Measurements from ENCODE around the gene SRM. TPM values are rescaled to one million over a fixed set of nuclear protein-coding genes. Genes with fewer than 3 reads are reported as not detected.

The SRM gene
- total and polyA plus RNA-seq, 2 of the 4 experiments (the other 2 are of a cell fraction), result 23.1 to 160 TPM

- no peak overlapping the region for H3K18ac ChIP-seq (ENCODE audit: low read depth, low read length)
- no peak for ATAC-seq (ENCODE audit: low read depth)
- H4K20me1 ChIP-seq (ENCODE audit: insufficient read depth, low read length), result no peaks in the 10 kb centered on the region
Measured at GRCh38 chr1:11064942-11065341, 5.1 kb upstream of the SRM start.

More at GRCh38 chr1:11064942-11065341, 5.1 kb upstream of the SRM start:
- no peak overlapping the region for H3K4me2 ChIP-seq (ENCODE audit: low read depth, low read length)
- TF ChIP-seq RCOR1 (IDR thresholded peaks at IDR 0.05; ENCODE audit: insufficient replicate concordance, low read length) (no peak), ELK1 (IDR thresholded peaks at IDR 0.05; ENCODE audit: borderline replicate concordance, low read depth, low read length) (no peak), MAFK (IDR thresholded peaks at IDR 0.05; ENCODE audit: low read depth, low read length) (no peak), SMC3 (IDR thresholded peaks at IDR 0.05; ENCODE audit: low read depth, low read length) (no peak), RFX5 (IDR thresholded peaks at IDR 0.05; ENCODE audit: low read depth, low read length) (no peak), USF2 (IDR thresholded peaks at IDR 0.05; ENCODE audit: low read depth, low read length) (no peak), CHD1 (IDR thresholded peaks at IDR 0.05; ENCODE audit: low read depth, low read length) (no peak), MXI1 (IDR thresholded peaks at IDR 0.05; ENCODE audit: borderline replicate concordance, low read depth, low read length) (no peak), MAZ (IDR thresholded peaks at IDR 0.05; ENCODE audit: borderline replicate concordance, low read depth, low read length) (no peak), RAD21 (IDR thresholded peaks at IDR 0.05; ENCODE audit: low read length) (no peak), FOS (IDR thresholded peaks at IDR 0.05; ENCODE audit: low read depth, low read length) (no peak), BHLHE40 (IDR thresholded peaks at IDR 0.05; ENCODE audit: low read depth, low read length) (no peak), NFE2L2 (IDR thresholded peaks at IDR 0.05; ENCODE audit: low read depth, low read length) (no peak)
- no peaks in the 10 kb centered on the region for H3K27me3 ChIP-seq (ENCODE audit: control insufficient read depth, insufficient read depth, low read length)
- H4K91ac ChIP-seq (ENCODE audit: insufficient read depth, low read depth, low read length), result no peak overlapping the region
- H3K56ac ChIP-seq (ENCODE audit: extremely low read depth, insufficient read depth, low read length), result no peak overlapping the region
- ChIA-PET CTCF (no interaction called here), POLR2A (ENCODE audit: unreplicated experiment) (no interaction called here)
- no peak overlapping the region for H2BK15ac ChIP-seq (ENCODE audit: low read depth, low read length)
- H2BK5ac ChIP-seq (ENCODE audit: low read depth, low read length, poor library complexity, severe bottlenecking), result no peak overlapping the region
- no peak overlapping the region for H3K4me3 ChIP-seq (ENCODE audit: insufficient read depth, low read depth, low read length)
- H4K5ac ChIP-seq (ENCODE audit: low read depth, low read length), result no peak overlapping the region
- H3K4me1 ChIP-seq (ENCODE audit: control insufficient read depth, insufficient read depth, low read length), result peaks cover 3% of the 10 kb centered on the region
- no peak overlapping the region for H3K14ac ChIP-seq (replicated peaks; ENCODE audit: low read depth, low read length)
- no CpG with 5 or more reads among the region's 3 CpGs for whole genome bisulfite sequencing, 2 experiments (ENCODE audit: extremely low coverage in 2 of 2, insufficient read length in 1 of 2)
- intact Hi-C loops (cut with micrococcal nuclease), result loop anchor here (2.0 kb wide), 1 partner anchor 28 kb away; no protein-coding TSS in a partner anchor
- peaks cover 22 to 24% of the 10 kb centered on the region in 2 experiments for H3K79me1 ChIP-seq (ENCODE audit: low read depth in 1 of 2, low read length in 2 of 2)
- peaks cover 48% of the 10 kb centered on the region for H3K36me3 ChIP-seq (ENCODE audit: control insufficient read depth, insufficient read depth, low read length)
- no peak overlapping the region for H4K8ac ChIP-seq (ENCODE audit: low read depth in 2 of 2, low read length in 2 of 2)
- H2AK9ac ChIP-seq (replicated peaks; ENCODE audit: low read depth, low read length, poor library complexity), result no peak overlapping the region
- in situ Hi-C loops (cut with MboI; ENCODE audit: low sequenced_read_pairs), result no loop called here
- H2BK120ac ChIP-seq (ENCODE audit: low read depth, low read length), result no peak overlapping the region
- H3K9ac ChIP-seq (ENCODE audit: low read depth, low read length), result no peak overlapping the region
- H3K9me1 ChIP-seq (ENCODE audit: insufficient read depth, low read length), result peaks cover 6% of the 10 kb centered on the region; the same call in 1 of the 2 replicates
- BruUV-seq (replicated peaks), result no TSS peak
- no peak overlapping the region for H2AK5ac ChIP-seq (ENCODE audit: low read depth, low read length)
- no peak overlapping the region for H2AFZ ChIP-seq (replicated peaks; ENCODE audit: low read length, poor library complexity)
- H3K23ac ChIP-seq (ENCODE audit: low read depth, low read length), result no peak overlapping the region
- no peaks in the 10 kb centered on the region for H3K9me3 ChIP-seq (ENCODE audit: control insufficient read depth, insufficient read depth, low read length)
- no peak overlapping the region for H3K27ac ChIP-seq (ENCODE audit: insufficient read depth, low read length)
- dilution Hi-C loops (cut with HindIII; ENCODE audit: low sequenced_read_pairs, unreplicated experiment), result no loop called here
- H2BK20ac ChIP-seq (ENCODE audit: low read depth, low read length), result no peak overlapping the region
- no peak for DNase-seq
- no peak overlapping the region for H3K4ac ChIP-seq (ENCODE audit: low read depth, low read length)

Data from IMR-90 (cell line).